Stimulated activated CD4-positive, alpha-beta T cell treated with anti-CD3 and anti-CD28 coated beads, Interleukin-12 subunit alpha, Interleukin-12 subunit beta, amount 100 ng/mL, for 48 hours (primary cell): ENCODE measurements around the gene PMPCB.
"Not testable (repeated sequence)": the region's sequence is repeated elsewhere in the genome, so short reads cannot be mapped to it uniquely, and the experiment has no call there.

Experiments
- DNase-seq, 3 donors: peaks; one replicate each; pipeline ENCODE4 v3.0.0-alpha.2; 2020; ENCODE audit warnings: low read depth in 2 of 3, low spot score in 1 of 3

PMPCB gene

DNA sequence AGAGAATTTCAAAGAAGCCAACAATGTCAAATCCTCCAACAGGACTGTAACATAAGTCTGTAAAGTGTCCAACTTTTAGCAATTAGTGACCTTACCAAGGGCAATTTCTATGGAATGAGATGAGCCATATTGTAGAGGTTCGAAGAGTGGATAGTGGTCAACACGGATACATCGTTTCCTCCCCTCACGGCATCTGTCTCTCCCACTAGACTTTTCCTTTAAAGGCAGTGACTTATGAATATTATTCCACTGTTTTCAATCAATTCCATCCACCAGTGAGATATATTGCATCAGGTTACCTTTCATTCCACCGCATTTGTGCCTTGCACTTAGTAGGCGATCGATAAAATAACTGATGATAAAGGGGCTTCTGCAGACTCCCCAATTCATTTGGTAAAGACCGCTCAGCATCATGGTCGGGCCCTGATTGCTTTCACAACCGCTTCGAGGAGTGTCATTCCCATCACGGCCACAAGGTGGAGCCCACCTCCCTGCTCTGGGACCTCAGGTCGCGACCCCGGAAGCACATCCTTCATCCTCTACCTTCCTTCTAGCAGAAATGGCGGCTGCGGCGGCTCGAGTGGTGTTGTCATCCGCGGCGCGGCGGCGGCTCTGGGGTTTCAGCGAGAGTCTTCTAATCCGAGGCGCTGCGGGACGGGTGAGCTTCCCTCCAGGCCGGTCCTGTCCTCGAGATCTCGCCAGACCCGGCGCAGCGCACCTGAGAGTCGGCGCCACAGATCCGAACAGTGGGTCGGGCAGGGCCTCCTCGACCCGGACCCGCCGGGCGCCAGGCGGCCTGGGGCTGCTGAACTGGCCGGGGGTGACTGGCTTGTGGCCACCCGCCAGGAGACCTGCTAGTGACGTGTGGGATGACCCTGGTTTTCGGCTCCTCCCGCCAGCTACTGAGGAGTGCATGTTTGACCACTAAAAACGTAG is at the start of gene PMPCB:
Gene PMPCB, plus strand, starts transcription at position 535 of the 936 bp plus-strand sequence. Its CDS starts 25 bp downstream, at position 560.
- DNase-seq = peak; percentile 89 to 98 (median 94)

GRCh38 chr7:103253699-103254506 is 43.3 kb upstream of the PMPCB start:
- DNase-seq = not testable (repeated sequence)

DNA sequence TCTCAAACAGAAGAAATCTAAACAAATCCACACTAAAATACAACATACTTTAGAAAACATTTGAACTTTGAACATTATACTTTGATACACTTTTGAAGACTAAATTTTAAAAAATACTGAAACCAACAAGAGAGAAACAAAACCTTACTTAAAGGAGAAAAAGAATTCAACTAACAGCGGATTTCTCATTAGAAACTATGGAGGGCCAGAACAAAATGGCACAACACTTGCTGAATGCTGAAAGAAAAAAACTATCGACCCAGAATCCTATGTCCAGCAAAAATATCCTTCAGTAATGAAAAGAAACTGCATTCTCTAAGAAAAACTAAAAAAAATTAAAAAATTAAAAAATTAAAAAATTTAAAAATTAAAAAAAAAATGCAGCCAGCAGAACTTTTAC is 33.2 kb upstream of the PMPCB start:
- not testable (repeated sequence) for DNase-seq

DNA sequence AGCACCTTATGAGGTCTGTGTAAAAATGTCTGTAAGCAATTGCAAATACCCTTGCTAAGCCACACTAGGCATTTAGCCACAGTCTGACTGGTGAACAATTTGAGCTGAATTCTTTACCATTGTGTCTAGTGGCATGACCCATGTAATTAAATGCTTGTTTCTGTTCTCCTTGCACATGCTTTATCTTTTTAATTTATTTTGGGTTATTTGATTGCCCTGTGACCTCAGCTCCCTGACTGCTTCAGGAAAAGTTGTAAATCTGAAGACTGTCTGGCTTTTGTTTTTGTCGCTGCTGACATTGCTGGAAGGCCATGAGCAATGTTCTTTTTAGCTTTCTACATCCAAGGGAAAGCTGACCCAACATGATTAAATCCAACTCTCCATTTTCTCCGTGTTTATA is 31.0 kb upstream of the PMPCB start:
- not testable (repeated sequence) for DNase-seq

- not testable (repeated sequence) for DNase-seq
Observed at GRCh38 chr7:103273374-103273773, 23.9 kb upstream of the PMPCB start.

DNA sequence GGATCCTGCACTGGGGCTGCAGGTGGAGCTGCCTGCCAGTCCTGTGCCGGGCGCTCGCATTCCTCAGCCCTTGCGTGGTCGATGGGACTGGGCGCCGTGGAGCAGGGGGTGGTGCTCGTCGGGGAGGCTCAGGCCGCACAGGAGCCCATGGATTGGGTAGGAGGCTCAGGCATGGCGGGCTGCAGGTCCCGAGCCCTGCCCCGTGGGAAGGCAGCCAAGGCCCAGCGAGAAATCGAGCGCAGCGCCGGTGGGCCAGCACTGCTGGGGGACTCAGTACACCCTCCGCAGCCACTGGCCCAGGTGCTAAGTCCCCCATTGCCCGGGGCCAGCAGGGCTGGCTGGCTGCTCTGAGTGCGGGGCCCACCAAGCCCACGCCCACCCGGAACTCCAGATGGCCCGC is 22.4 kb upstream of the PMPCB start:
- not testable (repeated sequence) for DNase-seq

DNA sequence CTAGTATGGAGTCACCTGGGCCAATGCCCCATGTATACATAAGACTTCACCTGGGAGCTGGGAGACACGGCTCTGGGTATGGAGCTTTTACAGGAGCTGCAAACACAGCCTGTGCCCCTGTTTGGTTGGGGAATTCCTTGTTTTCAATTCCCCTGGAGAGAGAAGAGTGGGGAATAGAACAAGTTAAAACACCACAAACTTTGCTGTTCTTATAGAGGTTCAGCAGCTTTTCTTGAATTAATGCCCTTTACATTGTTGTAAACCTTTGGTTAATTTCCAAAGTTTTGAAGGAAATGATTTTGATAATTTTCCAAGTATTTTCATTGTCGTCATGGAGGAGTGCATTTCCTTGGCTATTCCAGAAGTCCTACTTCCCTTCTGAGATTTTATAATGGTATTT is 19.0 kb upstream of the PMPCB start:
- not testable (repeated sequence) for DNase-seq

DNA sequence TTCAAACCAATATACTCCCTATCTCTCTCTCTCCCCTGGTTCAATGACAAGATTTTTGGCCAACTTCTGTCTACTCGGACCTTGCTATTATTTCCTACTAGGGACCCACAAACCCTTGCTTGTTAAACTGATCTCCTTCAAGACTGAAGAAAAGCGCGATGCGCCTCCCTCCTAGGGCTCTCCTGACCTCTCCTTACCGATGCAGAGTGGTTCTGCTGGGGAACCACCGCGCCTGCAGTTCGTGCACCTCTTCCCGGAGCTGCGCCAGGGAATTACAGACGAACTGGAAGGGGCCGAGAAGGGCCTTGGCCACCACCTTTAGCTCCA is 17.6 kb upstream of the PMPCB start:
- not testable (repeated sequence) for DNase-seq

GRCh38 chr7:103279963-103280802 is 17.1 kb upstream of the PMPCB start:
- DNase-seq = peak; percentile 76 to 82 (median 76)

DNA sequence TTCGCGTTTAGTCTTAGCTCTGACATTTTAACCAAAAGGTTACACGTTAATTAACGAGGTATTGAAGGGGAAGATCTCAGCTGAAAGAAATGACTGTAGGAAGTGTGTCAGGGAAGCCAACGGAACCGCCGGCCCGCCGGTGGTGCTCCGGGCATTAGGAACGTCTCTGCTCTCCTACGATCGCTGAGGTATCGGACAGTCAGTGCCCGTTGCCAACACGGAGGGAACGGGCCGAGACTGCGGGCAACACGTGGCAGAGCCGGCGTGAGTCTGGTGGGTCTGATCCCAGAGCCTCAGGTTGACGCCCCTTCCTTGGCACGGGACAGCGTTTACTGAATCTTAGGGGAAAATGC is 16.5 kb upstream of the PMPCB start:
- DNase-seq = not testable (repeated sequence)

DNA sequence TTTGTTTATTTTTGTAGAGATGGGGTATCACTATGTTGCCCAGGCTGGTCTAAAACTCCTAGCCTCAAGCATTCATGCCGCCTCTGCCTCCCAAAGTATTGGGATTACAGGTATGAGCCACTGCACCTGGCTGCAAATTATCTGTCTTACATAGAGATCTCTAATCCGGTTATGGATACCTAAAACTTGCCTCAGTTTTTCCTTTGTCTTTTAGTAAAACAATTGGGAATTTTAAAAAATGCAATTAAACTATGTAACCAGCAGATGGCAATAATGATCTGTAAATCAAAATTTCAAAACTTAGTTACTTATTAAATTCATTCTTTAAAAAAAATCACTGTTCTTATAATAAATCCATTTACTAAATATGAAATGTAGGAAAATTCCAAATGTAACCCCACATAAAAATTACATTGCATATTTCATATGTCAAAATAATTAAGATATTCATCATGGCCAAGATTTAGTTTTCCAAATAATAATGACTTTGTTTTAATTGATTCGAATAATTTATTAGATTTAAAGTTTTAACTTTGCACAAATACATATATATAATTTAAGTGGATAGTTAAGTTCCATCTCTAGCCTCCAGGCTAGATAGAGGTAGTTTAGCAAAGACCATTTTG is 14.3 kb upstream of the PMPCB start:
- not testable (repeated sequence) for DNase-seq

DNA sequence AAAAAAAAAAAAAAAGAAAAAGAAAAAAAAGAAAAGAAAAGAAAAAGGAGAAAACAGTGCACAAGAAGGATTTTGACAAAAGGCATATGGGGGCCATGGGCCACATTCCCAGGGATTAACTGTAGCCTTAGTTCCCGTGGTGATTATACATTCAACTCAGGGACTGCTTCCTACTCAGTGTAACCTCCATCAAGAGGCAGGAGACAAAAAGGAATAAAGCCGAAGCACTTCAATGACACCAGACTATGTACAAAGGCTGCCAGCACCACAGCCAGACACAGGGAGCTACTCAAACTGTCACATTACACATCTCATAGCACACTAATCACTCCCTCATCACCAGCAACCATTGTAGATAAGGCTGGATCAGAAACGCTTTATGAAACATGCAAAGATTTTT is 5.1 kb upstream of the PMPCB start:
- no peak for DNase-seq

- DNase-seq = no peak
Observed at GRCh38 chr7:103293526-103293925, 3.7 kb upstream of the PMPCB start.

DNA sequence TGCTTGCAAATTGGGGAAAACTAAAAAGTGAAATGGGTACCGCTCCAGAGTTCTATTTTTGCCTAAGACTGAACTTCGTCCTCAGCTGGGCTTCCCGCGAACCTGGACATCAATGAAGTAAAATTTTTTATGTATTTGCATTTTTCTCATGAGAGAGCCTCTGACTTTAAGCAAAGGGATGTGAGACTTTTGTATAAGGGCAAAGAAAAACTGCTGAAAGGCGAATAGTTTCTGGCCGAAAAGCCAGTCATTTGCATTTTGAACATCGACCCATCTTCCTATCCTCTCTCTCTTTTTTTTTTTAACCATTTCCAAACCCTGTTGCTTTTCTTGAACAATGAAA is 573 bp downstream of the PMPCB start:
- no peak for DNase-seq

GRCh38 chr7:103299660-103300059 is 2.4 kb downstream of the PMPCB start:
- no peak for DNase-seq

DNA sequence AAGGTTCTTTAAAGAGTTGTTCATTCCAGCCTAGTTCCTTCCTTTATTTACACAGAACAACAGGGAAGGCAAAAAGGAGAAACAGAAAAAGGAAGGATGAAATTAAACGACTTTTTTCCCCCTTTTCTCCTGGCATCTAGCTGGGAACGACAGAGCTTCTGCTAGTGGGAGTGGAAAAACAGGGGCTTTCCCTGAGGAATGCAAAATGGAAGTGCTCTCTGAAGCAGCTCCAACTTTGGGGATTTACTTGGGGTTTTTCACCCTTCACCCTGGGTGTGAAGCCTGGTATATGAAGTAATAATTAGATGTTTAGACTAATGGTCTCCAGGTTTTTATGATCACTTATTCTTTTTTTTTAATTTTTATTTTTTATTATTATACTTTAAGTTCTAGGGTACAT is 4.2 kb downstream of the PMPCB start:
- DNase-seq = no peak

- DNase-seq = no peak
Observed at GRCh38 chr7:103307503-103308231, 10.4 kb downstream of the PMPCB start.

DNA sequence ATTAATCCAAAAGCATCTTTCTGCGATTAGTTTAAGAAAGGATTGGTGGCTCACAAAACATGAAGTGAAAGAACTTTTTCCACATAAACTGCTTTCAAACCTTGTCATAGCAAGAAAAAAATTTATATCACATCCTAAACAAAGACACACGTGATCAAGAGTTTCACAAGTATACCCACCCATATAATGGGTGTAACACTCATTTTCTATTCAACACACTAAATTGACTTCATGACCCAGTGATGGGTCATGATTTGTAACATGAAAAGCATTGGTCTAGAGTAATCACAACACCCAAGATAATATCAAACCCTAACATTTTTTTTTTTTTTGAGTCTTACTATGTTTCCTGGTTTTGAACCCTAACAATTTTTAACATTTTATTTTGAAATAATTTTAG is 17.6 kb downstream of the PMPCB start:
- DNase-seq = no peak

GRCh38 chr7:103316380-103316941 is 19.2 kb downstream of the PMPCB start:
- DNase-seq = no peak

- no peak for DNase-seq
Observed at GRCh38 chr7:103317009-103317408, 19.8 kb downstream of the PMPCB start.
